Hepatocyte (in vitro differentiated cells): ENCODE data around the gene DNAH6.
"Not testable (repeated sequence)": the region's sequence is repeated elsewhere in the genome, so short reads cannot be mapped to it uniquely, and the experiment has no call there.

Experiments
- CTCF ChIP-seq: fragments of 200-600 bp; sonication (generic); IDR thresholded peaks from 2 replicates; pipeline ENCODE4 v1.5.1; 2016; ENCODE audit warnings: antibody characterized with exemption, mild to moderate bottlenecking; ENCODE audit not compliant: poor library complexity
- EZH2 ChIP-seq: fragments of 200-600 bp; sonication (generic); IDR thresholded peaks from 2 replicates; pipeline ENCODE4 v1.6.1; 2016; ENCODE audit warnings: antibody characterized with exemption, mild to moderate bottlenecking, borderline replicate concordance

GRCh38 chr2:84511024-84511423 lies 5.3 kb upstream of the DNAH6 start:
- not testable (repeated sequence) for TF ChIP-seq CTCF, EZH2
